Testis (tissue), 2 donors: ENCODE results near the gene FGA.

Source experiments
- CTCF ChIP-seq, 3 experiments: fragments of 450-650 bp in 2 of 3; fragments of 200-600 bp in 1 of 3; sonication (generic) in 1 of 3; IDR thresholded peaks; one replicate each; pipeline ENCODE4 v1.5.1; 2016 to 2019; ENCODE audit warnings: antibody characterized with exemption in 3 of 3, mild to moderate bottlenecking in 2 of 3, moderate library complexity in 1 of 3
- POLR2A ChIP-seq: fragments of 450-650 bp; IDR thresholded peaks from one replicate; pipeline ENCODE4 v1.6.1; 2017; ENCODE audit warnings: antibody characterized with exemption, mild to moderate bottlenecking, moderate library complexity

GRCh38 chr4:154579927-154580326, 10.6 kb downstream of the FGA start:
- no peak for TF ChIP-seq CTCF (IDR thresholded peaks at IDR 0.05)
- no peak for TF ChIP-seq POLR2A
